Measurements from ENCODE around the gene NFS1. TPM values are rescaled to one million over a fixed set of nuclear protein-coding genes. Genes with fewer than 3 reads are reported as not detected.
"Not testable (repeated sequence)": the region's sequence is repeated elsewhere in the genome, so short reads cannot be mapped to it uniquely, and the experiment has no call there.

The NFS1 gene
- polyA plus RNA-seq, 6 donors from 2014 or later: 7.8 to 23.1 (median 13.3) TPM

DNA sequence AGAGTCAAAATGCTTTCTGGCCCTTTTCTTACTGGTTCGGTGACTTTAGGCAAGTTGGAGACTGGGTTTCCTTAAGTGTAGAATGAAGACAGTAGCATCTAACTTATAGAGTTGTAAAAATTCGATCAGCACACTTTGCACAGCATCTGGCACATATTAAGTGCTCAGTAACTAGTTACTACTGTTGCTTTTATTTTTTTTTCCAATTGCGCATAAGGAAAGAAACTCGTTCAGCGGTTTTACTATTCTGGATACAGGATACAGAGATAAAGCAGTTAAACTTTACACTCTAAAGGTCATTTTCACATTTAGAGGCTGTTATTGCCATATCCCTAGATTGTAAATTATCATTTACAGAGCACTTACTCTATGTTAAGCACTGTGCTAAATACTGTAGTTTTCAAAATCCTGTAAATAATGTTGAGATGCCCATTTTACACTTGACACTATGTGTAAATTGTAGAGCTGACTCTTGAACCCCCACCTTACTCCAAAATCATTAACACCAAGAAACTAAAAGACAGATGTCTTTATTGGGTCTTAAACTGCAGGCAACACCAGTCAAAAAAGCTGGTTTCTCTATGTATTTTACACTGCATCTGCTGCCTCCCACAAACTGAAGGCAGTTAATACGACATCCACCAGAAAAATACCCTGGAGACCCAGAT is 939 bp upstream of the NFS1 start:
- Mint-ChIP-seq H3K27me3 (no peaks in the 10 kb centered on the region), H3K27ac (peak overlapping the region; percentile 90 to 97 (median 94)), H3K4me3 (peak overlapping the region; percentile 88 to 99 (median 94)), H3K4me1 (peaks cover 18 to 34% (median 22%) of the 10 kb centered on the region in 3 donors), H3K9me3 (no peaks in the 10 kb centered on the region), H3K36me3 (peaks cover 19 to 24% of the 10 kb centered on the region in 2 donors)
- ATAC-seq (ENCODE audit: low read depth in 2 of 2) (no peak), DNase-seq (no peak)

DNA sequence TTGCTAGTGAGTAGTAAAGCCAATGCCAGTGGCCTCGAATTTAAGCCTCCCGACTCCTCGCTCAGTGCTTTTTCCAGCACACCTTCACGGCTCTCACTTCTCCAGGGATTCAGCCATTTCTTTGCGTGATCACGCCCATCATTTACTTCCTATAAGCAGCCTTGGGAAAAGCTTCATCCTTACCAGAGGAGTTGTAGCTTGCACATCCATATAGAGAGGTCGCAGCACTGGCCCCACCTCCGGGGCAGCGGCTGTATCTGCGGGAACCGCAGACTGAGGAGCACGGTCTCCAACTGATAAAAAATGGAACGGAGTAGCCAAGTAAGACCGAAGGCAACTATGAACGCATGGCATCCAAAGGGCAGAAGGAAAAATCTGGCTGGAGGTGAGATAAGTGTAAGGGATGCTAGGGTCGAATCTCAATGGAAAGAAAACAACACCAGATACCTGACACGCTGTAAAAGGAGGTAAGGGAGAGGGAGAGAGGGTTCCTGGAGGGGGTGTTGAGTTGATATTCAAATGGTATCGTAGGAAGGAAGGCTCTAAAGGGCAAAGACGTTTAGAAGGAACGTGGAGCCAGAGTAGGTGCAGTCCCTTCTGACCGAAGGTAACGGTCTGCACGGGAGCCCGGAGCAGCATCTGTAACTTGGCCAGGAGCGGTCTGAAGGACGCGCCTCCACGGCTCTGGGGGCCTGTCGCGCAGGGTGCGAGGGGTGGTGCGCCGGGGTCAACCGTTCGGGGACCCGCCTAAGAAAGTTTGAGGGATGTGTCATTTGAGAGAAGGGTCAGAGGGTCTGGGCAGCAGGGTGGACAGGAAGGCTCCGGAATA is 640 bp downstream of the NFS1 start:
- no peaks in the 10 kb centered on the region for H3K9me3 Mint-ChIP-seq
- peaks cover 18 to 34% (median 19%) of the 10 kb centered on the region in 3 donors for H3K4me1 Mint-ChIP-seq
- H3K4me3 Mint-ChIP-seq: peak overlapping the region; percentile 88 to 99 (median 94)
- DNase-seq (no peak), ATAC-seq (ENCODE audit: low read depth in 2 of 2) (peak; percentile 17 to 21)
- peaks cover 10 to 12% of the 10 kb centered on the region in 2 donors for H3K36me3 Mint-ChIP-seq
- no peaks in the 10 kb centered on the region for H3K27me3 Mint-ChIP-seq
- peak overlapping the region; percentile 66 to 90 (median 86) for H3K27ac Mint-ChIP-seq

DNA sequence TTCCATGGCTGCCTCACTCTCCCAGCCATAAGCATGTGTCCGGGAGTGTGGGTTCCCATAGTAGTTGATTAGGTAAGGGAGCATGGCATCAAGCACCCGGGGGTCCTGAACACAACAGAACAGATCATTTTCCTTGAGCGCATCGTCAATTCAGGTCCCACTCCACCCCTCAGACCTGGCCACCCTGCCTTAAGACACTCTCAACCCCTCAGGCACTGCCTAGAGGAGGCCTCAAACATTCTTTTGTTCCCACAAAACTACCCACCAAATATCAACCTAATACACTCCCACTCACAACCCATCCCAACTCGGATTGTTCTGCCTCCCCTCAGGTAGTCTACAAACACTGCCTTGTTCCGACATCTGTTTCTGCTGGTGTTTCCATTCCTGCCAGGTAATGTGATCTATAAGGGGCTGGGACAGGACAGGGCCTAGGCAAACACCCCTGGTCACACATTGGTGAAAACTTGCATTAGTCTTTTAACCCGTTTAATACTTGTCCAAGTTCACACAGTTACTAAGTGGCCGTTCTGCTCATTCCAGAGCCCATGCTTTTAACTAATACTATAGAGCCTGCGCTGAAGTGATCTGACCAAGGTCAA is 1.4 kb downstream of the NFS1 start:
- DNase-seq: no peak
- Mint-ChIP-seq H3K36me3 (peaks cover 9 to 11% of the 10 kb centered on the region in 2 donors), H3K4me1 (peaks cover 18 to 34% (median 18%) of the 10 kb centered on the region in 3 donors)

DNA sequence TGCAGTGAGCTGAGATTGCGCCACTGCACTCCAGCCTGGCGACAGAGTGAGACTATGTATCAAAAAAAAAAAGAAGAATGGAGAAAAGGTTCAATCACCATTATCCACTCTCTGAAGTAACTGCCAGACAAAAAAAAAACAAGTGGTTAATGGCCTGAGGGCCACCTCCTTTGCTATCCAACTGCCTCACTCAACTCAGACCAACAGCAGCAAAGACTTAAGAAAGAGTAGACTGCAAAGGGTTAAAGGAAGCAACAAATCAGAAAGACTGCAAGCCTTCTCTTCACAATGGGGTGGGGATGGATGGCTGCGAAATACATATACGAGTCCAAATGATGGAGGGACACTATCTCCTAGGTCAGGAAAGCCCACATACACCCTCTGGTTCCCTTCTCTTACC is 3.2 kb downstream of the NFS1 start:
- no peaks in the 10 kb centered on the region for H3K9me3 Mint-ChIP-seq
- DNase-seq: no peak
- ATAC-seq (ENCODE audit: low read depth in 2 of 2): no peak
- peak overlapping the region in 1 of 8 donors; percentile 55 for H3K4me3 Mint-ChIP-seq
- no peaks in the 10 kb centered on the region for H3K27me3 Mint-ChIP-seq
- H3K27ac Mint-ChIP-seq: no peak overlapping the region
- peaks cover 18 to 34% (median 18%) of the 10 kb centered on the region in 3 donors for H3K4me1 Mint-ChIP-seq
- H3K36me3 Mint-ChIP-seq: peaks cover 9 to 11% of the 10 kb centered on the region in 2 donors

More for the DNA sequence above, 1.4 kb downstream of the NFS1 start:
- Mint-ChIP-seq H3K27ac (peak overlapping the region in 4 of 6 donors; percentile 3 to 90 (median 78)), H3K9me3 (no peaks in the 10 kb centered on the region), H3K4me3 (peak overlapping the region; percentile 88 to 99 (median 94)), H3K27me3 (no peaks in the 10 kb centered on the region)
- ATAC-seq (ENCODE audit: low read depth in 2 of 2): no peak

DNA sequence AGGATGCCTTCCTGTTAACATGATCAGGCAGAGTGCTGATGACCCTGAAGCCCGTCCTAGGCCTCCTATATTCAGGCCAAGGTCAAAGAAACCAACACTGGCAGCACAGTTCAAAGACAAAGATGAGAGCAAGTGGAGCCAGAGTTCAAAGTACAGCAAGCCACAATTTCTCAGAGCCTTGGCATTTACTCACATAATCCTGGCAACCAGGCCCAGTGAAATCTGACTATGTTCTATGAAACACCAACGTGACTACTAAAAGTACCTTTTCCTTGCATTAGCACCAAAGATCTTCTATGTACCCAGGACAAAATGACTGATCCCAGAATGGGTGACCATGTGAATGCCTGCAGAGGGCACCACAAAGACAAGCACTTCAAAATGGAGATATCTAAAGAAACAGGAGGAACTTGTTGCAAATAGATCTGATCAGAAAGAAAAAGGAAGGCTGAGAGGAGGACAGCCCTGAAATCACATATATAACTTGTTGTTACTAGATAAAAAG is 3.9 kb downstream of the NFS1 start:
- Mint-ChIP-seq H3K4me1 (peaks cover 18 to 31% (median 18%) of the 10 kb centered on the region in 3 donors), H3K4me3 (peak overlapping the region in 1 of 8 donors; percentile 55), H3K36me3 (peaks cover 9 to 14% of the 10 kb centered on the region in 2 donors), H3K27ac (no peak overlapping the region), H3K9me3 (no peaks in the 10 kb centered on the region), H3K27me3 (no peaks in the 10 kb centered on the region)
- ATAC-seq (ENCODE audit: low read depth in 2 of 2) (no peak), DNase-seq (no peak)

DNA sequence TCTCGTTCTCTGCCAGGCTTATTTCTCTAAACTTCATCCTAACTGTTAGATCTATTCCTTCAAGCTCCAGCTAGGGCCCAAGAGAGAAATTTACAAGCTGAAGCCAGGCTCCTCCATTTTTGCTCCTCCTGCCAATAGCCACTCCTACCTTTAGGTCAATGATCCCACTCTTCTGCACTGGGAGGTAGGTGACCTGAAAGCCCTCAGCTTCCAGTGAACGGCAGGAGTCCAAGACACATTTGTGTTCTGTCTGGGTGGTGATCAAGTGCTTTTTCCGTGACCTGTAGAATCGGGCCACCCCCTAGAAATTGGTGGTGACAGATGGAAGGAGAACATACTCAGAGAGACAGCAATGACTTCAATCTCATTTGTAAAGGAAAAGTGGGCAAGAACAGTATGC is 8.9 kb downstream of the NFS1 start:
- no peak overlapping the region for H3K4me3 Mint-ChIP-seq
- peaks cover 10 to 16% of the 10 kb centered on the region in 2 donors for H3K36me3 Mint-ChIP-seq
- H3K4me1 Mint-ChIP-seq: no peaks in the 10 kb centered on the region
- H3K27ac Mint-ChIP-seq: no peak overlapping the region
- no peaks in the 10 kb centered on the region for H3K9me3 Mint-ChIP-seq
- ATAC-seq (ENCODE audit: low read depth in 2 of 2) (no peak), DNase-seq (no peak)
- no peaks in the 10 kb centered on the region for H3K27me3 Mint-ChIP-seq

DNA sequence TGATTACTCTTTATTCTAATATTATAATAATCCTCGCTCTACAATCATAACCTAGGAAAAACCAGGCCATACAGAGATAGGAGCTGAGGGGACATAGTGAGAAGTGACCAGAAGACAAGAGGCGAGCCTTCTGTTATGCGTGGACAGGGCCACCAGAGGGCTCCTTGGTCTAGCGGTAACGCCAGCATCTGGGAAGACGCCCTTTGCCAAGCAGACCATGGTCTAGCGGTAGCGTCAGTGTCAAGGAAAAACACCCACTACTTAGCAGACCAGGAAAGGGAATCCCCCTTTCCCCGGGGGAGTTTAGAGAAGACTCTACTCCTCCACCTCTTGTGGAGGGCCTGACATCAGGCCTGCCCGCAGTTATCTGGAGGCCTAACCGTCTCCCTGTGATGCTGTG is 12.3 kb downstream of the NFS1 start:
- not testable (repeated sequence) for DNase-seq; H3K27ac Mint-ChIP-seq; H3K9me3 Mint-ChIP-seq; H3K27me3 Mint-ChIP-seq; ATAC-seq (ENCODE audit: low read depth in 2 of 2); H3K4me1 Mint-ChIP-seq; H3K4me3 Mint-ChIP-seq
- peaks cover 10 to 12% of the 10 kb centered on the region in 2 donors for H3K36me3 Mint-ChIP-seq

DNA sequence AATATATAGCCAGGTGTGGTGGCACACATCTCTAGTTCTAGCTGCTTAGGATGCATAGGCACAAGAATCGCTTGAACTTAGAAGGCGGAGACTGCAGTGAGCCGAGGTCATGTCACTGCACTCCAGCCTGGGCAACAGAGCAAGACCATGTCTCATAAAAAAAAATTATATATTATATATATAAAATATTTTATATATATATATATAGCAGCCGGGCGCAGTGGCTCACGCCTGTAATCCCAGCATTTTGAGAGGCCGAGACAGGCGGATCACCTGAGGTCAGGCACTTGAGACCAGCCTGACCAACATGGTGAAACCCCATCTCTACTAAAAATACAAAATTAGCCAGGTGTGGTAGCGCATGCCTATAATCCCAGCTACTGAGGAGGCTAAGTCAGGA is 13.8 kb downstream of the NFS1 start:
- H3K9me3 Mint-ChIP-seq; H3K4me1 Mint-ChIP-seq; DNase-seq; ATAC-seq (ENCODE audit: low read depth in 2 of 2); H3K27me3 Mint-ChIP-seq; H3K27ac Mint-ChIP-seq; H3K4me3 Mint-ChIP-seq: not testable (repeated sequence)
- H3K36me3 Mint-ChIP-seq: peaks cover 9 to 10% of the 10 kb centered on the region in 2 donors

DNA sequence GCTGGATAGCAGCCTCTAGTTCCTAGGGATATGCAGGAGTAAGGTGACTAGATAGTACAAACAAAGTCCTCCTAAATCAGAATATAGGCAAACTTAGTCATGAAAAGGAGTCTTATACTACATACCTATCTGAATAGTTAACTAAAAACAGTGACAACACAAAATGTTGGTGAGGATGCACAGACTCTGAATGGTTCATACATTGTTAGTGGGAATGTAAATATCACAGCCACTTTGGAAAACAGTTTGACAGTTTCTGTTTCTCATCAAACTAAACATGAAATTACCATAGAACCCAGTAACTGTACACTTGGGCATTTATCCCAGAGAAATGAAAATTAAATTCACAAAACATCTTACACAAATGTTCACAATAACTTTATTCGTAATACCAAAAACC is 17.2 kb downstream of the NFS1 start:
- Mint-ChIP-seq H3K27me3 (no peaks in the 10 kb centered on the region), H3K27ac (peak overlapping the region in 1 of 6 donors; percentile 26), H3K4me1 (peaks cover 8 to 16% (median 15%) of the 10 kb centered on the region in 3 donors), H3K9me3 (no peaks in the 10 kb centered on the region), H3K4me3 (no peak overlapping the region), H3K36me3 (peaks cover 0 to under 1% of the 10 kb centered on the region in 2 donors)
- no peak for ATAC-seq (ENCODE audit: low read depth in 2 of 2)
- DNase-seq: no peak

DNA sequence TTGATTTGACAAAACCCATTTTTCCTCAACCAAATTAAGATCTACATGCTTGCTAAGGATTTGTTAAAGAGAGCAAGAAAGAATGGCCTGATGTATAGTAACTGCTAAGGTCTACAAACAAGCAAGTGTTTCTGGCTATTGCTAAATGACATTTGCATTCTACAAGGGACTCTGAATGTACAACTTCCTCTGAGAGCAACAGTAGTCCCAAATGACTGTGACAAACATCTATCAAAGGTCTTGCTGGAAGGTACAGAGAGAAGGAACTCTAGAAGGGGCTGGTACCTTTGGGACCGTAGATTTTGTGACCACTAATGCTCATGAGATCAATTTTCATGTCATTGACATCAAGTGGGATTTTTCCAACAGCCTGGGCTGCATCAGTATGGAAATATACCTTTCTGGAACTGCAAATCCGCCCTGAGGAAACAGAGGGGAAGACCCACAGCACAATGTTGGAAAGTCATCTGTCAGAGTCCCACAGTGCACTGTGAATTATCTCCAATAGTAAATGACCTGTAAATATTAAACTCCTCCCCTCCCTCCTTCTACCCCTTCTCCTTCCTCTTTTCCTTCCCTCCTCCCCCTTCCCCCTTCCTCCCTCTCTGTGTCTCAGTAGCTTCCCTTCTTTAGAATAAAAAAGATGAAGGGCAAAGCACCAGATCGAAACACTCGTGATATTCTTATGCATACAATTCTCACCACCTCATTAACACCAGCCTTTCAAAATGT is 18.5 kb downstream of the NFS1 start:
- peak overlapping the region; percentile 12 to 89 (median 50) for H3K27ac Mint-ChIP-seq

DNA sequence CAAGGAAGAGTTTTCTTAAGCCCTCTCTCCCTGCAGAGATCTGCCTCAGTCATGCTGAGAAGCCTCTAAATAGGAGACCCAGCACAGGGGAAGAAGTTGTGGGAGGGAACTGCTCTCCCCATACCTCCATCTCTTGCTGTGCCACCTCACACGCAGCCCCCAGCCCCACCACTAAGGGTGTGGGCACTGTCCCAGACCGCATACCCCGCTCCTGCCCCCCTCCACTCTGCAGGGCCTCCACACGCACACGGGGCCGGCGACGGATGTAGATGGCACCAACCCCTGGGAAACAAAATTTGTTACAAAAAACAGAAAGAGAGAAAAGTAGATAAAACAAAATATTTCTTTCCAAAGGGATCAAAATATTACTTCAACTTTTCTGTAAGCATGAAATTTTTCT is 24.2 kb downstream of the NFS1 start:
- ATAC-seq (ENCODE audit: low read depth in 2 of 2) (no peak), DNase-seq (no peak)
- H3K27ac Mint-ChIP-seq: no peak overlapping the region
- H3K36me3 Mint-ChIP-seq: peaks cover 15 to 23% of the 10 kb centered on the region in 2 donors
- H3K9me3 Mint-ChIP-seq: no peaks in the 10 kb centered on the region
- H3K4me3 Mint-ChIP-seq: no peak overlapping the region
- no peaks in the 10 kb centered on the region for H3K27me3 Mint-ChIP-seq
- H3K4me1 Mint-ChIP-seq: peaks cover 0 to 2% (median 1%) of the 10 kb centered on the region in 3 donors

More for the DNA sequence above, 18.5 kb downstream of the NFS1 start:
- no peaks in the 10 kb centered on the region for H3K9me3 Mint-ChIP-seq
- ATAC-seq (ENCODE audit: low read depth in 2 of 2): peak; percentile 27 to 44
- peaks cover 8 to 16% (median 15%) of the 10 kb centered on the region in 3 donors for H3K4me1 Mint-ChIP-seq
- H3K27me3 Mint-ChIP-seq: no peaks in the 10 kb centered on the region
- no peak for DNase-seq
- no peak overlapping the region for H3K4me3 Mint-ChIP-seq
- no peaks in the 10 kb centered on the region for H3K36me3 Mint-ChIP-seq

DNA sequence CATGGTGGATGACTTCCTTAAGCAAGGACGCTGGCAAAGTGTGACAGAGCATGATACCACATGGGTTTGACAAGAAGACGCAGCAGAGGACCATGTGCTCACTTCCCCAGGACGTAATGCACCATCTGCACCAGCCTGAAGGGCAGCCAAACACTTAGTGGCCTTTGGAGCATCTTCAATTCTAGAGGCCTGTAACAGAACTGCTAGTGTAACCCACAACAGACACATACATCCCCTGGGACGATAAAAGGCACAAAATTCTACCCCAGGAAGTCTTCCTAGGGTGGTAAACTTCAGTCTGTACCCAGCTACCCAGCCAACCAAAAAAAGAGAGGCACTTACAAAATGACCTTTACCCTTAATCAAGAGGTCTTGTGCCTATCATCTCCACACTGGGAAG is 25.3 kb downstream of the NFS1 start:
- Mint-ChIP-seq H3K36me3 (peaks cover 23 to 33% of the 10 kb centered on the region in 2 donors), H3K9me3 (no peaks in the 10 kb centered on the region), H3K4me3 (peak overlapping the region in 1 of 8 donors; percentile 1), H3K4me1 (no peaks in the 10 kb centered on the region), H3K27me3 (no peaks in the 10 kb centered on the region), H3K27ac (no peak overlapping the region)
- ATAC-seq (ENCODE audit: low read depth in 2 of 2) (no peak), DNase-seq (no peak)

DNA sequence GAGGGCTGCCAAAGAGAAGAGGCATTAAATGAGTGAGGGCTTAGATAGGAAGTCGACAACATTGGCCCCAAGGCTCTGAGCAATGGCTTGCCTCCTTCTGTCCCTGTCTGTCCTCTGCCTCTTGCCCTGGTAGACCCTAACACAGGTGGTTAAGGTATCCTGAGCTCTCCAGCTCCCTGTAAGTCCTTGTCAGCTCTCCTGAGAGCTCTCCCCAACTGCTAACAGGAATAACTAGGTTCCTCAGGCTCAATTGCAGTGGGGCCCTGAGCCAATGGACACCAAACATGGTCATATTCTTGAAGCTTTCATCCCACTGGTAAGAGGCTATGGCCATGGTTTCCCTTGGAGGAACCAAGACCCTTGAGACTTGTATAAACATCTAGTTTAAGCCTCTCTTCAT is 29.5 kb downstream of the NFS1 start:
- no peak for DNase-seq
- Mint-ChIP-seq H3K9me3 (no peaks in the 10 kb centered on the region), H3K4me3 (no peak overlapping the region), H3K27me3 (no peaks in the 10 kb centered on the region), H3K4me1 (peaks cover 4 to 7% (median 5%) of the 10 kb centered on the region in 3 donors), H3K27ac (no peak overlapping the region), H3K36me3 (peaks cover 30 to 38% of the 10 kb centered on the region in 2 donors)
- ATAC-seq (ENCODE audit: low read depth in 2 of 2): no peak

All from naive B cell (primary cell).